Mesothelial cell of epicardium (in vitro differentiated cells): Measurements from ENCODE around the gene ZBTB8A. TPM values are rescaled to one million over a fixed set of nuclear protein-coding genes. Genes with fewer than 3 reads are reported as not detected.

ENCODE experiments used
- DNase-seq, 2 experiments: peaks; one replicate each; pipeline ENCODE4 v3.0.0; 2021; ENCODE audit warnings: low spot score in 2 of 2; ENCODE audit not compliant: unreplicated experiment in 2 of 2
- H3K27ac Mint-ChIP-seq: 2 replicates; pipeline ENCODE4 v1.8.0; 2021; ENCODE audit warnings: mixed read lengths
- H3K27me3 Mint-ChIP-seq: 2 replicates; pipeline ENCODE4 v1.8.0; 2021; ENCODE audit warnings: low read depth, mixed read lengths
- H3K36me3 Mint-ChIP-seq: 2 replicates; pipeline ENCODE4 v1.8.0; 2021; ENCODE audit warnings: mixed read lengths
- H3K4me1 Mint-ChIP-seq: 2 replicates; pipeline ENCODE4 v1.8.0; 2021; ENCODE audit warnings: mixed read lengths
- H3K4me3 Mint-ChIP-seq: 2 replicates; pipeline ENCODE4 v1.8.0; 2021; ENCODE audit warnings: mild to moderate bottlenecking, moderate library complexity, mixed read lengths
- H3K9me3 Mint-ChIP-seq: 2 replicates; pipeline ENCODE4 v1.8.0; 2021; ENCODE audit warnings: mixed read lengths
- total RNA-seq: library from RNA; stranded (reverse); gene quantifications from 3 replicates; pipeline ENCODE4 v1.2.1, GENCODE V29; 2021
- TF ChIP-seq, protein P1 (sequence below): fragments of 200-600 bp; sonication (generic); IDR thresholded peaks from one replicate; pipeline ENCODE4 v1.5.0; 2021; ENCODE audit warnings: antibody characterized with exemption; ENCODE audit not compliant: unreplicated experiment

The ZBTB8A gene
- total RNA-seq, 1 donor from 2014 or later, result 14.8 TPM

DNA sequence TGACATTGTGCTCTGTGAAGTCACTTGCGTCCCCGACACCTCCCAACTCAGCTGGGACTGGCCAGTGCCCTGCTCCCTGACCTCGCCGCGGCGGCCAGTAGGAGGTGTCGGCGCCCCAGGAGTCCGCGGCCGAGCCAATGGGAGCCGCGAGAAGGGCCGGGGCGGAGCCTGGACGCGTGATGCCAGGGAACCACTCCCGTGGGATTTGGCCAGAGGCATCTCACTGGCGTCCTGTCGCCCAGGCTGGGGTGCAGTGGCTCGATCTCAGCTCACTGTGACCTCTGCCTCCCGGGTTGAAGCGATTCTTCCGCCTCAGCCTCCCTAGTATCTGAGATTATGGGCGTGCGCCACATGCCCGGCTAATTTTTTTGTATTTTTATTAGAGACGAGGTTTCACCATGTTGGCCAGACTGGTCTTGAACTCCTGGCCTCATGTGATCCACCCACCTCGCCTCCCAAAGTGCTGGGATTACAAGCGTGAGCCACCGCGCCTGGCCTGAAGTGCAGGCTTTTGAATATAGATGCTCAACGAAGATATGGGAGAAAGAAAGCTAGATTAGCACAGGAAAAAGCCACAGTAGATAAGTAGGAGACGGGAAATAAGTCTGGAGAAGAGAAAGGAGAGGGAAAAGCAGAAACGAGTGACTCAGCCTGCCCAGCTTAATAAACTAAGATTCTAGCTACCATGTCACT, 73.1 kb downstream of the ZBTB8A start:
- TF ChIP-seq, protein P1, sequence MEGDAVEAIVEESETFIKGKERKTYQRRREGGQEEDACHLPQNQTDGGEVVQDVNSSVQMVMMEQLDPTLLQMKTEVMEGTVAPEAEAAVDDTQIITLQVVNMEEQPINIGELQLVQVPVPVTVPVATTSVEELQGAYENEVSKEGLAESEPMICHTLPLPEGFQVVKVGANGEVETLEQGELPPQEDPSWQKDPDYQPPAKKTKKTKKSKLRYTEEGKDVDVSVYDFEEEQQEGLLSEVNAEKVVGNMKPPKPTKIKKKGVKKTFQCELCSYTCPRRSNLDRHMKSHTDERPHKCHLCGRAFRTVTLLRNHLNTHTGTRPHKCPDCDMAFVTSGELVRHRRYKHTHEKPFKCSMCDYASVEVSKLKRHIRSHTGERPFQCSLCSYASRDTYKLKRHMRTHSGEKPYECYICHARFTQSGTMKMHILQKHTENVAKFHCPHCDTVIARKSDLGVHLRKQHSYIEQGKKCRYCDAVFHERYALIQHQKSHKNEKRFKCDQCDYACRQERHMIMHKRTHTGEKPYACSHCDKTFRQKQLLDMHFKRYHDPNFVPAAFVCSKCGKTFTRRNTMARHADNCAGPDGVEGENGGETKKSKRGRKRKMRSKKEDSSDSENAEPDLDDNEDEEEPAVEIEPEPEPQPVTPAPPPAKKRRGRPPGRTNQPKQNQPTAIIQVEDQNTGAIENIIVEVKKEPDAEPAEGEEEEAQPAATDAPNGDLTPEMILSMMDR, result no peak
- H3K27me3 Mint-ChIP-seq, result no peaks in the 10 kb centered on the region
- H3K27ac Mint-ChIP-seq, result peak overlapping the region; percentile 17
- DNase-seq, result peak; percentile 33 to 69
- no peaks in the 10 kb centered on the region for H3K36me3 Mint-ChIP-seq
- H3K4me3 Mint-ChIP-seq, result peak overlapping the region; percentile 74
- H3K4me1 Mint-ChIP-seq, result peaks cover 6% of the 10 kb centered on the region
- no peaks in the 10 kb centered on the region for H3K9me3 Mint-ChIP-seq

DNA sequence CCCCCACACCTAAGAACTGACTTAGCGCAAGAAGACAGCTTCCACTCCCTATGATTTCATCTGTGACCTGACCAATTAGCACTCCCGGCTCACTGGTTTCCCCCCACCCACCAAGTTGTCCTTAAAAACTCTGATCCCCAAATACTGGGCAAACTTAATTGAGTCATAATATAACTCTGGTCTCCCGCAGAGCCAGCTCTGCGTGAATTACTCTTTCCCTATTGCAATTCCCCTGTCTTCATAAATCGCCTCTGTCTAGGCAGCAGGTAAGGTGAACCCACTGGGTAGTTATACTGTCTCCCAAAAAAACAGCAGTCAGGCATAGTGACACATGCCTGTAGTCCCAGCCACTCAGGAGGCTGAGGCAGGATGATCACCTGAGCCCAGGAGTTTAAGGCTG, 74.2 kb downstream of the ZBTB8A start:
- peaks cover 1% of the 10 kb centered on the region for H3K36me3 Mint-ChIP-seq
- no peak for DNase-seq
- peak overlapping the region; percentile 6 for H3K27ac Mint-ChIP-seq
- H3K9me3 Mint-ChIP-seq, result no peaks in the 10 kb centered on the region
- peaks cover 6% of the 10 kb centered on the region for H3K4me1 Mint-ChIP-seq
- TF ChIP-seq, protein P1, result no peak
- H3K4me3 Mint-ChIP-seq, result peak overlapping the region; percentile 26
- H3K27me3 Mint-ChIP-seq, result no peaks in the 10 kb centered on the region

DNA sequence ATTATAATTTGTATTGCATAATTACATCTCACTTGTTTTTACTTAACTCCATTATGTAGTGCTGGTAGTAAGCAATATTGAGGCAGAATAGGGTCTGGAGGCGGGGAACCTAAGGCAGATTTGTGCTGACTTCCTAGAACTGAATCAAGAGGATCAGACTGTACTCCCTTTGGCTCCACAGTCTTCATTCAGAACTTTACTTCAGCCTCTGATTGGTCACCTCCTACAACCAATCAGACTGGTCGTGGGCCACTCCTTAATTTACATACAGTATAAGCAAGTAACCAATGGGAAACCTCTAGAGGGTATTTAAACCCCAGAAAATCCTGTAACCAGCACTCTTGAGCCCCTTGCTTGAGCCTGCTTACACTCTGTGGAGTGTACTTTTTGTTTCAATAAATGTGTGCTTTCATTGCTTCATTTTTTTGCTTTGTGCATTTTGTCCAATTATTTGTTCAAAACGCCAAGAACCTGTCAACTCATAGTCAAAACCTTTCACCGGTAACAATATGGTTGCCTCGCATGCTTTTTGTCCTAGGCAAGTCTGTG, 79.5 kb downstream of the ZBTB8A start:
- no peak for DNase-seq
- H3K4me1 Mint-ChIP-seq, result no peaks in the 10 kb centered on the region
- no peak overlapping the region for H3K4me3 Mint-ChIP-seq
- peaks cover 19% of the 10 kb centered on the region for H3K36me3 Mint-ChIP-seq
- TF ChIP-seq, protein P1, result no peak
- no peak overlapping the region for H3K27ac Mint-ChIP-seq
- H3K27me3 Mint-ChIP-seq, result no peaks in the 10 kb centered on the region
- H3K9me3 Mint-ChIP-seq, result no peaks in the 10 kb centered on the region

DNA sequence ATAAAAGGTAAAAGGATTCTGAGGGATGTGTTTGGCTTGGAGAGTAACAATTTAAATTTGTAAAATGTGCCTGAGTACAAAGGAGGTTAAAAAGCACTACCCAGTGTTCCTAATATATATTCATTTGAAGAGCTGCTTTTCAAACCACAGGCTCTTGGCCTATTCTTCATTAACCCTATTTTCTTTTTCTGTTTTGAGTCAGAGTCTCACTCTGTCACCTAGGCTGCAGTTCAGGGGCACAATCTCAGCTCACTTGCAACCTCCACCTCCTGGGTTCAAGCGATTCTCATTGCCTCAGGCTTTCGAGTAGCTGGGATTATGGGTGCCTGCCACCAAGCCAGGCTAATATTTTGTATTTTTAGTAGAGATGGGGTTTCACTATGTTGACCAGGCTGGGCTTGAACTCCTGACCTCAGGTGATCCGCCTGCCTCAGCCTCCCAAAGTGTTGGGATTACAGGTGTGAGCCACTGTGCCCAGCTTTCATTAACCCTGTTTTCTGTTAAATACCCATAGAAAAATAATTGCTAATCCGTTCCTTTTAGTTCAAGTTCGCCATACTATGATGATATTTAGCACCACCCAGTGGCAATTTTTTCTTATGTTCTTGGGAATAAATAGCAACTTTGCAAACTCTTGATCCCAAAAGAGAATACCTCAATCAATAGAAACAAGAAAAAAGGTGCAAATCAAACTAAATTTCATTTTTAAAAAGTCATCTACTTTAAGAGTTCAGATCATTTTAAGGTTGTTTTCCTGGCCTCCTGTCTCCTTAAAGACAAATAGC, 80.7 kb downstream of the ZBTB8A start:
- H3K9me3 Mint-ChIP-seq, result no peaks in the 10 kb centered on the region
- H3K27ac Mint-ChIP-seq, result no peak overlapping the region
- H3K27me3 Mint-ChIP-seq, result no peaks in the 10 kb centered on the region
- no peak for DNase-seq
- no peaks in the 10 kb centered on the region for H3K4me1 Mint-ChIP-seq
- peaks cover 22% of the 10 kb centered on the region for H3K36me3 Mint-ChIP-seq
- no peak overlapping the region for H3K4me3 Mint-ChIP-seq
- TF ChIP-seq, protein P1, result peak; percentile 30

DNA sequence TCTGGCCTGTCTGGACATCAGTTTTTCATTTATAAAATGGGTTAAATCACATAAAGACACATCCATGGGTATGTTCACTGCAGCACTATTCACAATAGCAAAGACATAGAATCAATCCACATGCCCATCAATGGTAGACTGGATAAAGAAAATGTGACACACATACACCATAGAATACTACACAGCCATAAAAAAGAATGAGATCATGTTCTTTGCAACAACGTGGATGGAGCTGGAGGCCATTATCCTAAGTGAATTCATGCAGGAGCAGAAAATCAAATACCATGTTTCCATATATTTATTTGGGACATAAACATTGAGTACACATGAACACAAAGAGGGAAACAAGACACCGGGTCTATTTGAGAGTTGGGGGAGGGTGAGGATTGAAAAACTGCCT, 83.0 kb downstream of the ZBTB8A start:
- Mint-ChIP-seq H3K9me3 (no peaks in the 10 kb centered on the region), H3K36me3 (peaks cover 24% of the 10 kb centered on the region), H3K27ac (no peak overlapping the region), H3K4me3 (no peak overlapping the region), H3K27me3 (no peaks in the 10 kb centered on the region), H3K4me1 (no peaks in the 10 kb centered on the region)
- TF ChIP-seq, protein P1, result no peak
- DNase-seq, result no peak
